ENCODE data around the gene ADGRL2.

- TF ChIP-seq, protein P1, sequence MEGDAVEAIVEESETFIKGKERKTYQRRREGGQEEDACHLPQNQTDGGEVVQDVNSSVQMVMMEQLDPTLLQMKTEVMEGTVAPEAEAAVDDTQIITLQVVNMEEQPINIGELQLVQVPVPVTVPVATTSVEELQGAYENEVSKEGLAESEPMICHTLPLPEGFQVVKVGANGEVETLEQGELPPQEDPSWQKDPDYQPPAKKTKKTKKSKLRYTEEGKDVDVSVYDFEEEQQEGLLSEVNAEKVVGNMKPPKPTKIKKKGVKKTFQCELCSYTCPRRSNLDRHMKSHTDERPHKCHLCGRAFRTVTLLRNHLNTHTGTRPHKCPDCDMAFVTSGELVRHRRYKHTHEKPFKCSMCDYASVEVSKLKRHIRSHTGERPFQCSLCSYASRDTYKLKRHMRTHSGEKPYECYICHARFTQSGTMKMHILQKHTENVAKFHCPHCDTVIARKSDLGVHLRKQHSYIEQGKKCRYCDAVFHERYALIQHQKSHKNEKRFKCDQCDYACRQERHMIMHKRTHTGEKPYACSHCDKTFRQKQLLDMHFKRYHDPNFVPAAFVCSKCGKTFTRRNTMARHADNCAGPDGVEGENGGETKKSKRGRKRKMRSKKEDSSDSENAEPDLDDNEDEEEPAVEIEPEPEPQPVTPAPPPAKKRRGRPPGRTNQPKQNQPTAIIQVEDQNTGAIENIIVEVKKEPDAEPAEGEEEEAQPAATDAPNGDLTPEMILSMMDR (IDR thresholded peaks at IDR 0.05): no peak
- no peak for TF ChIP-seq POLR2A (IDR thresholded peaks at IDR 0.05)
These were observed 73.2 kb downstream of the ADGRL2 start for GRCh38 chr1:81873946-81874345.
